OCI-M2 (cell line): ENCODE data around the gene PUS3.

Experiments used
- DNase-seq: peaks from one replicate; lab custom pipeline; 2025; ENCODE audit not compliant: unreplicated experiment; lab: John Stamatoyannopoulos, UW

Gene PUS3

DNA sequence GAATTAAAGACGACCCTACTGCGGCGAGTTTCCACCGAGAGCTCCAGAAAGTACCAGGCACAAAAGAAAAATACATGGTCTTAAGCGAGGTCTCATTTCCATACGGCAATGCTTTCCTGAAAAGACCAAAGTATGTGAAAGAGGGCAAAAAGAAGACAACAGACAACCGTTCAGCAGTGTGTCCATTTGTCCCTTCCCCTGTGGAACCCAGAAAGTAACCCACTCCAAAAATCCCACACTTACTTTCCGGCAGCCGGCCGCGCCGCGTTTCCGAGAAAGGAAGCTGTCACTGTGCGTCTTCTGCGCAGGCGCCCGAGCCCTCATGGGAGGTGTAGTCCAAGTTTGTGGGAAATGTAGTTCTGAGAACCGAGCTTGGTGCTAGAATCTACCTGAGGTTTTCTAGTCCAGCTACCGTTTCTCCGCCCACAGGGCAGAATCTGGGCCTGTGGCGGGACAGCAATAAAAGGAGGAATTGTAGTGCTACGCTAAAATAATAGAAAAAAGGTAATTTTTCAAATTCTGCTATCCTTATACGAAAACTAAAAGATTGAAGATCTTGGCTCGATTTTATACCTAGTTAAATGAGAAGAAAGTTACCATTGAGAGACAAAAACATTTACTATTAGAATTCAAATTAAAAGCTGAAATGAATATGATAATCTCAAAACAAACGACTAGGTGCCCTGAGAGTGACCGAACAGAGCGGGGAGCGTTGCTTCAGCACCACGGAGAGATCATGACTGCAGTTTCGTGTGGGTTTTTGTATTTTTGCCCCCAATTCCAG lies at the start of gene PUS3:
TSS of gene PUS3 (minus strand) at position 280 of the 784 bp plus-strand sequence. CDS start 6,922 bp downstream, outside the sequence.
- DNase-seq: no peak

DNA sequence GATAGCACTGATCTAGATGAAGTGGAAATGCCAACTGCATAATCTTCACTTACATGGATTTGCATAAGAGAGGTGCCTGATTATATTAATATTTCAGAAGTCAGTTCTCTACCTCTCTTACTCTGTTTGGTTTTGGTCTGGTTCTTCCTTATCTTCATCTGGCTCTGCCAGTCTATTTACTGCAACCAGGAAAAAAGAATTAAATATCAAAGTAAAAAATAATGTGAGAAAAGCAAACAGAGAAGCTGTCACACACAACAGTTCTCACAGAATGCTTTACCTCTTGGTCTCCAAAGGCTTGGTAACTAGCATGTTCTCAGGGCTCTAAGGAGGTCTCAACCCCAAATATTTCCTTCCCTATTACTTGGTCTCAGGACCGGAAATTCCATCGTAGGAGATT lies 49.6 kb upstream of the PUS3 start:
- no peak for DNase-seq

DNA sequence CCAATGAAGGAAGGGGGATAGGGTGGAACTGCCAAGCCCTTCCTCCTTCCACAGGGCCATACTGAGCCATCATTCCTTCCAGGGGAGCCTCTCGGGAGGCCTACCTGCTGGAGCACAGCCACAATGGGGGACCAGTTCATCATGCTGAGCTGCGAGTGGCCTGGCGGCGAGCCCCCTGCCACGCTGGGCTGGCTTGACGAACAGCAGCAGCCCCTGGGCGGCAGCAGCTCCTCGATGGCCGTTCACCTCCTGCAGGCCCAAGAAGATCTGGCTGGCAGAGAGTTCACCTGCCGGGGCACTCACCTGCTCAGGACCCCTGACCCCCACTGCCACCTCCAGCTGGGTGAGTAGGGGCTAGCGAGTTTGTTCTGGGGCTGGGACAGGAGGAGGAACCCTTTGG lies 48.7 kb upstream of the PUS3 start:
- no peak for DNase-seq

- no peak for DNase-seq
Measured at GRCh38 chr11:125950696-125951651, 48.0 kb upstream of the PUS3 start.

DNA sequence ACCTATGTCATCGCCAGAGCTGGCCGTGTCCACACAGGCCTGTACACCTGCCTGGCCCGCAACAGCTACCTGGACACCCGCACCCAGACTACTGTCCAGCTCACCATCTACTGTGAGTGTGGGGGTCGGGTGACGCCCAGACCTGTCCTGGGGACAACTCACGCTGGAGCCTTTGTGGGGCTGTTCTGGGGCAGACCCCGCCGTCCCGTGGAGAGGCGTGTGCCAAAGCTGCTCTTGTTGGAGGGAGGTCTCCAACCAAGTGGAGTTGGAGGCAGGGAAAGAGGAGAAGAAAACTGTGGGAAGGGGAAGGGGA lies 47.1 kb upstream of the PUS3 start:
- DNase-seq: no peak

- no peak for DNase-seq
Measured at GRCh38 chr11:125949271-125950177, 46.5 kb upstream of the PUS3 start.

- DNase-seq: no peak
Measured at GRCh38 chr11:125948278-125949051, 45.5 kb upstream of the PUS3 start.

- DNase-seq: no peak
Measured at GRCh38 chr11:125947419-125948277, 44.6 kb upstream of the PUS3 start.

GRCh38 chr11:125946712-125947418 lies 43.9 kb upstream of the PUS3 start:
- no peak for DNase-seq

DNA sequence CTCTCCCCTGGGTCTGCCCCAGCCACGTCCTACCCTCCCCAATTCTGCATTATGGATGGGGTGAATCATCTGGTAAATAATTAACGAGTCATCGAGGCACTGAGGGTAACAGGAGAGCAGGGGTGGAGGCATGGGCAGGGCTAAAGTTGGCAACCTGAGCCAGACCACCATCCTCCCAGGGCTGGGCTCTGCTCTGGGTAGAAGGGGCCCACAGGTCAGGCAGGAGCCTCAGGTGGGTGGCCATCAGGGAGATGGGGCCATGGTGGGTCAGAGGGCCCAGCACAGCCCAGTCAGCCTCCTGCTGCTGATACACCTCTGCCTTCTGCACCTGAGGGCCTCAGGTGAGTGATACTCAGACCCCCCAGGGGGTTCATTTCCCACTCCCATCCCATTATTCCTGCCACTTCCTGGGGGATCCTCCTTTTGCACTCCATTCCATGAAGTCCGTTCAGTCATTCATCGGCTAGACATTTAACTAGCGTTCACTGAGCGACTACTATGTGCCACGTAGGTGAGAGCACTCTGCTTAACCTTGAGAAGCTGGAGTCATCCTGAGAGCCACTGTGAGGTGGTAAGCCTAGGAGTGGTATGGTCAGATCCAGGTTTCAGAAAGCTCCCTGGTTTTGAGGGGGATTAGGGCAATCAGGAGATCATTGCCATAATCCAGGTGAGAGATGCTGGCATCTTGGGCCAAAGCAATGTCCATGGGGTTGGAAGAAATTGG lies 43.0 kb upstream of the PUS3 start, which contains the start of gene VSIG10L2:
TSS of gene VSIG10L2 (plus strand) at position 248 of the 724 bp plus-strand sequence. CDS start at position 260, 12 bp downstream.
- no peak for DNase-seq

- no peak for DNase-seq
Measured at GRCh38 chr11:125945011-125945796, 42.2 kb upstream of the PUS3 start.

DNA sequence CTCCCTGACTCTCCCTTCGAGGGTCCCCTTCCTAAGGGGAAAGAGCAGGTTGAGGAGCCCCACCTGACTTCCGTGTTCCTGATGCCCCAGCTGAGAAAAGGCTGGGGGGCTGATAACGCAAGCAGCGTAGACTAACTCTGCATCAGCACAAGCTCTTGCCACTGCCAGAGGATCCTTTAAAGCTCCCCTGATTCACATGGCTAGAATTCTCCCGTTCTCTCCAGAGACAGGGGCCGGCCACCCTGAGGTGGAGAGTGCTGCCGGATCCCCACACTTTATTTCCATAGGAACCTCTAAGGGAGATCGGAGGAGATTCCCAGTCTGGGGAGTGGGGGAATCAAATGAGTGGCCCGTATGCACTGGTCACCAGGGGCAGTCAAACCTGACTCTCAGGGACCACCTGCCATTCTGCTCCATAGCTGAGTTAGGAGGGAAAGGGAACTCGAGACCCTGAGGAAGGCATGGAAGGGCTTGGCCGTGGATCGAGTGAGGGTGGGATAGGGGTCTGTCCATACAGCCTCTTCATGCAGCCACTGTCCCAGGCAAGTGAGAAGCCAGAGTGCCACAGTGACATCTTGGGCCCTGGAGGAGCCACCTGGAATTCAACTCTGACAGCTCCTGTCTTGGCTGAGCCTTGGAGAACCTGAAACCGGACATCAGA lies 41.5 kb upstream of the PUS3 start:
- DNase-seq: no peak

- DNase-seq: no peak
Measured at GRCh38 chr11:125943661-125944349, 40.8 kb upstream of the PUS3 start.

DNA sequence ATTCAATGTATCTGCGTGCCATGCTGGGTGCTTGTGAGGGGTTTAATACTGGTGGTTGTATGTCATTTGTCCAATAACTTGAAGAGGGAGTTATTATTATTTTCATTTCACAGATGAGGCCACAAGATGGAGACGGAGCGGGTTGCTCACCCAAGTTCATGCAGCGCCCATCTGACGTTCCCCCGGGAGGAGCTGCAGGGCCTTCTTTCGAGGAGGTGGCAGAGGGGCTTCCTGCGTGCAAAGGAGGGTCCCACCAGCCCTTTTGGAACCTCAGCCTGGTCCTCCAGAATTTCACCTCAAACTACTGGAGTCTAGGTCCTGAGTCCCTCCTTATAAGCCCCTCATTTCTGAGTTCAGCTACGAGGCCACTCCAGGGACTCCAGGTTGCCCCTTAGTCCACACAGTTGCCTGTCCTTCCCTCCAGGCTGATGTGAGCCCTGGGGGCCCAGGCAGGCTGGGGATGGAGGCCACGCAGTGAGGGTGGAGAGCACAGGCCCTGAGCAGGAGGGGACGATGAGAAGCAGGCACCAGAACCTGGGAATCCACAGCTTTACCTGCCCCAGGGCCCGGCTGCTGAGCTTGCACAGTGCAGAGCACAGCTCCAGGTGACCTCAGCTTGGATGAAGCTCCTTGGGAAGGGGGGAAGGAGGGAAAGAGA lies 39.9 kb upstream of the PUS3 start:
- DNase-seq: no peak
